ENCODE measurements around the gene ZNF511.
A peak's percentile ranks its signal among the peaks of the same experiment; 100 is the strongest.

The ZNF511 gene

DNA sequence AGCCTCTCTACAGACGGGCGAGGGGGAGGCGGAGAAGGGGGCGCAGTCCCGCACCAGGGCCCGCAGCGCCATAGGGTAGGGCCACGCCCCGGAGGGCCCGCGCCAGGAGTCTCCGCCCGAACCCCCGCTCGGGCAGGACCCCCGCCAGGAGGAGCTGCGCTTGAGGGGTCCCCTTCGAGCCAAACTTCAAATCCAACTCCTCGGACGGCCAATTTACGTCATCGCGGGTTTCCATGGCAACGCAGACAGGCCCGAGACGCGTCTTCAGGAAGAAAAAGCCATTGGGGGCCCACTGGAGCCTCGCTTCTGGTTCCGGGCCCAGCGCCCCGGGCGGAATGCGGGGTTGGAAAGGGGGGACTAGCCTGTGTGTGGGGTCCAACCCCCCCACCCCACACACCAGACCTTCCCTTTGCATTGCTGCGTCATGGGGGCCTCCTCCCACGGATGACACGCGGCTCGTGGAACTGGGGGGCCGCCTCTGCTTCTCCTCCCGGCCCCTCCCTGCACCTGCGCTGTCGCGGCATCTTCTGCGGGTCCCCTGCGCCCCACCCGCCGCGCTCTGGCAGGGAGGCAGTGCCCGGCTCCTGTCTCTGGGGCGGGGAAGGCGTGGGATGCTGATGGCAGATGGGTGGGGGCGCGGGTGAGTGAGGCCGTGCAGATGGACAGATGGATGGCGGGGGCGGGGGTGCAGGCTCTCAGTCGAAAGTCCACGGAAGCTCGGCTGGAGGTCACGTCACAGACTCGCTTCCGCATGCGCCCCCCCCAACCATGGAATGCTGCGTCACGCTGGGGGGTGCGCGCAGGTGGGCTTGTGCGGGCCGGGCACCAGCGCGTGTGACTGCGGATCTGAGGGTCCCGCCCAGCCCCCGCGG lies 26.8 kb downstream of the ZNF511 start:
- no peak for DNase-seq (ENCODE audit: low spot score)

DNA sequence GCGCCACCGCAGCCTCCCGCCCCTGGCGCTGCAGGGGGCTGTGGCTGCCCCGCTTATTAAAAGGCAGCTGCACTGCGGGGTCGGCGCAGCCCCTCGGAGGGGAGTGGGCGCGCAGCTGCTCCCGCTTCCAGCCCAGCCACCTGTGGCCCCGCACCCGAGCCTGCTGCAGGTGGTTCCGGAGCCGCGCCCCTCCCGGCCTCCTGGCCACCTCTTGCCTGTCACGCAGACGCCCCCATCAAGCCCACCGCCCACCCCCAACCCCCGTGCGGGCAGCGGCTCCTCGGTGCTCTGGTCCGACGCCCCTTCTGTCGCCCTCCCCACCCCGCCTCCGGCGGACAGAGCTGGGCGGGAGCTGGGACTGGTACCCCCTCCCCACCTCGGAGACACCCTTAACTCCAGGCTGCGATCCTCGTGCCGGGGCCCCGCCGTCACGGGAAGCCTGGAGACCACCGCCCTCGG lies 27.4 kb downstream of the ZNF511 start:
- DNase-seq (ENCODE audit: low spot score), result no peak

- DNase-seq (ENCODE audit: low spot score), result no peak
Observed at GRCh38 chr10:133336577-133337369, 28.1 kb downstream of the ZNF511 start, which contains the start of gene CALY. Gene CALY (minus strand): TSS chr10:133336896. CDS start chr10:133328989, 7,907 bp downstream.

- no peak for DNase-seq (ENCODE audit: low spot score)
Observed at GRCh38 chr10:133337370-133337725, 28.6 kb downstream of the ZNF511 start.

DNA sequence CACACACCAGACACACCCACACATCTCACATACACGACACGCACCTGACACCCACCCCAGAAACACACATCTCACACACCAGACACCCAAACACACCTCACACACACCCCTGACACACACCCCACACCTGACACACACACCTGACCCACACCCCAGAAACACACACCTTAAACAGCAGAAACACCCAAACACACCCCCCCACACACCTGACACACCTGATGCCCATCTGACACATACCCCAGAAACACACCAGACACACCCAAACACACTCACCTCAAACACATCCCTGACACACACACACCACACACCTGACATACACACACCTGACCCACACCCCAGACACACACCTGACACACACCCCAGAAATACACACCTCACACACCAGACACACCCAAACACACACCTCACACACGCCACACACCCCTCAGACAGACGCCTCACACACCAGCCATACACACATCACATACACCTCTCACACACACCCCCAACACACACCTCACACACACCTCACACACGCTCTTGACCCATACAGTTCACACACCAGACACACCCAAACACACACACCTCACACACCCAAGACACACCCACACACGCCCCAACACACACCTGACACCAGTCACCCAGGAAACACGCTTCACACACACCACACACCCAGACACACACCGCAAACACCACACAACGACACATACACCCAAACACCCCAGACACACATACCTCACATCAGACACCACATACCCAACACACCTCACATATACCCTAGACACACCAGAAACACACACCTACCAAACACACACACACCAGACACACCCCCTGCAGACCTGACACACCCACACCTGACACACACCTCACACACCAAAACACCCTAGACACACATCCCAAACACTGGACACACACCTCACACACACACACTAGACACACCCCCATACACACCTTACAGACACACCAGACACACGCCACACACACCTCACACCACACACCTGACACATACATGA lies 29.7 kb downstream of the ZNF511 start:
- DNase-seq (ENCODE audit: low spot score), result no peak

GRCh38 chr10:133339708-133340380 lies 31.1 kb downstream of the ZNF511 start:
- DNase-seq (ENCODE audit: low spot score), result no peak

DNA sequence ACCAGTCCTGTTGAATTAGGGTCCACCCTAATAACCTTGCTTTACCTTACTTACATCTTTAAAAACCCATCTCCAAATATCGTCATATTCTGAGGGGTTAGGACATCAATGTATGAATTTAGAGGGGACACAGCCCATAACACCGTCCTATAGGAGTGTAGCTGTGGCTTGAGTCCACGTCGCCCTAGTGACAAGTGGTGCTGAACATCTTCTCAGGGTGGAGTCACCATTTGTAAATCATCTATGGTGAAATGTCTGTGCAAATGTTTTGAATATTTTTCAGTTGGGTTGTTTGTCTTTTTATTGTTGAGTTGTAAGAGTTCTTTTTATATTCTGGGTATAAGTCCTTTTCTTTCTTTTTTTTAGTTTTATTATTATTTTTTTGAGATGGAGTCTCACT lies 33.3 kb downstream of the ZNF511 start:
- DNase-seq (ENCODE audit: low spot score), result no peak

DNA sequence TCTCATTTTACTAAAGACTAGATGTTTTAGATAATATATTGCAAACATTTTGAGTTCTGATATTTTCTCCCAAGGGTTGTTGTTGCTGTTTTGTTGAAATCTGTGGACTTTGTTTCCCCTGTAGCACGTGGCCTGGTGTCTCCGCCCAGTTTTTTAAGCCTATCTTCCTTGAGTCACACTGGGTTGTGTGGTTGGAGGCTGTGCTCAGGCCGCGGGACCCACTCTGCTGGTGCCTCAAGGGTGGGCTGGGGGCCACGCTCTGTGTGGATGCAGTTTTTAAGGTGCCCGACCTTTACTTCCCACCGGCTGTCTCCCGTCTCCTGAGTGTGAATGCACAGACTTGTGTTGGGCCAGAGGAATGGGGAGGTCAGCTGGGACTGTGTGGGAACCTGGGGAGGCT lies 34.2 kb downstream of the ZNF511 start:
- no peak for DNase-seq (ENCODE audit: low spot score)

DNA sequence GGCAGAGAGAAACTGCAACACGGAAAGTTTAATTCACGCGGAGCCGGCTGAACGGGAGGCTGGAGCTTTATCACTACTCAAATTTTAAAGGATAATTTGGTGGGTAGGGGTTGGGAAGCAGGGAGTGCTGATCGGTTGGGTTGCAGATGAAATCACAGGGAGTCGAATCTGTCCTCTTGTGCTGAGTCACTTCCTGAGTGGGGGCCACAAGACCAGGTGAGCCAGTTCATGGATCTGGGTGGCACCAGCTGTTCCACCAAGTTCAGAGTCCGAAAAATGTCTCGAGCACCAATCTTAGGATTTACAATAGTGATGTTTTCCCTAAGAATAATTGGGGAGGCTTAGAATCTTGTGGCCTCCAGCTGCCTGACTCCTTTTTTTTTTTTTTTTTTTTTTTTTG lies 34.8 kb downstream of the ZNF511 start:
- DNase-seq (ENCODE audit: low spot score), result no peak

- no peak for DNase-seq (ENCODE audit: low spot score)
Observed at GRCh38 chr10:133344236-133344635, 35.5 kb downstream of the ZNF511 start.

DNA sequence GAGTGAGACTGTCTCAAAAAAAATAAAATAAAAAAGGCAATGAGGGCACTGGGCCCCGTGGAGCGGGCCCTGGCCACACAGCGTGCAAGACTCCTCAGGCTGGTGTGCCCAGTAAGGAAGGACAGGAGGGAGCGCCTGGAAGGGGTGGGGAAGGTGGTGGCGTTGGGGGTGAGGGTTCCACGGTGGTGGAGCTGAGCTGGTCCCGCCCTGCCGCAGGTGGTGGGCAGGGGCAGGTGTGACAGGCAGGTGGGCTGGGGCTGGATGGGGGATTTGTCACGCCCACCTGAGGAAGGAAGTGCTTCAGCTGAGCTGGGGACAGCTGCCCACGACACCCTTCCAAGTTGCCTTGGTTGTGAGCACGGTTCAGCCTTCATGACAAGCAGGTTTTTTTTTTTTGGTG lies 37.7 kb downstream of the ZNF511 start:
- no peak for DNase-seq (ENCODE audit: low spot score)

DNA sequence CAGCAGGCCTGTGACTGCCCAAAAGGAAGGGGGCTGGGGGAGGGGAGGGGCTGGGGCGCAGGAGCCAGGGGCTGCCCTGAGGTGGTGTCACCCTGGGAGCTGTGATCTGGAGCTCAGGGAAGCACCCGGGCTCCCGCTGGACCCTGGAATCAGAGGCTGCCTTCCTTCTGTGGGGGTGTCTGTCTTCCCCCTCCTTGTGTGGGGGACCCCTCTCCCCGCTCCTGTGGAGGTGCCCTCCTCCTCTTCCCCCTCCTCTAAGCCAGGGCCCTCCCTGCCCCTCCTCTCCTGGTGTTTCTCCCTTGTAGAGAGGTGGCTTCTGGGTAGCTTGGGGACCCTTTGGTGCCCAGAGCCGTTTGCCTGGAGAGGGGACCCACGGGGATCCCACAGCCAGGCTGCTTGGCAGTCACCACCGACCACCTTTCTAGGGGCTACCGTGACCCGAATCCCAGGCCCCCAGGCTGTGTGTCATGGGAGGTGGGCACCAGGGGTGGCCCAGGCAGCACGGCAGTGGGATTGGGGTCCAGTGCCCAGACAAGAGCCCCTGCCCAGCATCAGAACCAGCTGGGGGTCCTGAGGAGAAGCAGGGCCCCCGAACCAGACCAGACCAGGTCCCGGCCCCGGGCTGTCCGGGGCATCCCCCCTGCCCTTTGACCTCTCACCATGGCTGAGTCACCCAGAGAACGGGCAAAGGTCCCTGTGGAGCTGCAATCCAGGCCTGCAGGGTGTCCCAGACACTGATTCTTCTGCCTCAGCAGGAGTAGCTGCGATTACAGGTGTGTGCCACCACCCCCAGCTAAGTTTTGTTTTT lies 39.2 kb downstream of the ZNF511 start:
- peak; percentile 48 for DNase-seq (ENCODE audit: low spot score)

DNA sequence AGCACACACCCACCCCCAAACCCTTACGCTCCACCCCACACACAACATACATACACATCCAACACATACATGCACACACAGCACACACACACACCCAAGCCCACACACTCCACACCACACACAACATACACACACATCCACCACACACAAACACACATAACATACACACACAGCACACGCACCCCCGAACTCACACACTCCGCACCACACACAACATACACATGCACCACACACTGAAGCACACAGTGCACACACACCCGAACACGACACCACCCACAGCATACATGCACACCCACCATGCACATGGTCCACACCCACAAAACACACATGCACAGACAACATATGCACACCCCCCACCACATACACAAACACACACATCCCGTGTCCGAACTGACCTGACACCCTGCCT lies 40.5 kb downstream of the ZNF511 start:
- DNase-seq (ENCODE audit: low spot score), result no peak

- no peak for DNase-seq (ENCODE audit: low spot score)
Observed at GRCh38 chr10:133349577-133350011, 40.9 kb downstream of the ZNF511 start.

DNA sequence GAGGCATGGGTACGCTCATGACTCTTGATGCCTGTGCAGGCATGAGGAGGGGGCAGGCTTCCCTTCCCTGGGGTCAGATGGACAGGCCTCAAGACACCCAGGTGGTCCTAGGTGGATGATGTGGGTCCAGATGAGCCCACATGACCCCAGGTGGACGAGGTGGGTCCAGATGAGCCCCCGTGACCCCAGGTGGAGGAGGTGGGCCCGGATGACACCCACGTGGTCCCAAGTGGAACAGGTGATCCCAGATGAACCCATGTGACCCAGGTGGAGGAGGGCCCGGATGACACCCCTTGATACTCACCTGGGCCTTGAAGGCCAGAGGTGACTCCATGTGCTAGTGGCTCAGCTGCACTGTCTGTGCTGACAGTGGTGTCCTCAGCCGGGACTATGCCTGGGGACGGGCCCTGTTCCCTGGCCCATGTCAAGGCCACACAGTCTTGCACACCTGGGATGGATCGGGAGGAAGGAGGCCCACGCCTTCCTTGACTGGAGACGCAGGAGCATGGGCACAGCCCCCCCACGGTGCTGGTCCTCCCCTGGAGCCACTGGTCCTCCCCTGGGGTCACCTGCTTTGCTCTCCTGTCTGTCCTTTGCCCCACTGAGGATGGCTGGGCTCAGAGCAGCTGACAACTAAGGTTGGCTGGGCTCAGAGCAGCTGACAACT lies 41.7 kb downstream of the ZNF511 start:
- DNase-seq (ENCODE audit: low spot score), result no peak

GRCh38 chr10:133350950-133351329 lies 42.2 kb downstream of the ZNF511 start:
- no peak for DNase-seq (ENCODE audit: low spot score)

GRCh38 chr10:133351408-133352318 lies 42.9 kb downstream of the ZNF511 start:
- no peak for DNase-seq (ENCODE audit: low spot score)

GRCh38 chr10:133353202-133353959 lies 44.7 kb downstream of the ZNF511 start:
- DNase-seq (ENCODE audit: low spot score), result no peak
